WTC11 (cell line): ENCODE results near the gene CENPT. TPM values are rescaled to one million over a fixed set of nuclear protein-coding genes. Genes with fewer than 3 reads are reported as not detected.

Experiments
- ATAC-seq: fragments of 200-7000 bp; cut with Tn5 transposase; 2 replicates; pipeline ENCODE4 v1.10.0; 2021; ENCODE audit warnings: mild to moderate bottlenecking, moderate library complexity
- CTCF ChIA-PET: fragments of 300-600 bp; sonication (Branson Sonifier 250); formaldehyde crosslinking; loops from one replicate; lab custom pipeline; 2021; ENCODE audit warnings: antibody characterized with exemption; lab: Charles Lee
- POLR2A ChIA-PET: fragments of 350-600 bp; sonication (Branson Sonifier 250); formaldehyde crosslinking; loops from one replicate; lab custom pipeline; 2021; ENCODE audit warnings: antibody characterized with exemption; lab: Charles Lee
- DNase-seq: peaks from one replicate; pipeline ENCODE4 v3.0.0; 2021; ENCODE audit warnings: low spot score
- H3K27ac Mint-ChIP-seq: 2 replicates; pipeline ENCODE4 v1.8.0; 2021; ENCODE audit warnings: mixed read lengths
- H3K27me3 Mint-ChIP-seq: 2 replicates; pipeline ENCODE4 v1.8.0; 2021; ENCODE audit warnings: low read depth, mild to moderate bottlenecking, moderate library complexity, mixed read lengths
- H3K36me3 Mint-ChIP-seq: 2 replicates; pipeline ENCODE4 v1.8.0; 2021; ENCODE audit warnings: mixed read lengths
- H3K4me1 Mint-ChIP-seq: 2 replicates; pipeline ENCODE4 v1.8.0; 2022; ENCODE audit warnings: mixed read lengths
- H3K4me3 Mint-ChIP-seq: 2 replicates; pipeline ENCODE4 v1.8.0; 2021; ENCODE audit warnings: mild to moderate bottlenecking, moderate library complexity, mixed read lengths
- H3K9me3 Mint-ChIP-seq: 2 replicates; pipeline ENCODE4 v1.8.0; 2021; ENCODE audit warnings: mixed read lengths
- ATF1 ChIP-seq: sonication (generic); formaldehyde crosslinking; IDR thresholded peaks from 2 replicates; pipeline ENCODE4 v1.8.1; 2023; ENCODE audit warnings: mild to moderate bottlenecking, moderate library complexity, missing genetic modification reagents
- CREB1 ChIP-seq: sonication (generic); formaldehyde crosslinking; IDR thresholded peaks from 2 replicates; pipeline ENCODE4 v1.8.0; 2023; ENCODE audit warnings: mild to moderate bottlenecking, missing genetic modification reagents
- FOXK1 ChIP-seq: sonication (generic); formaldehyde crosslinking; IDR thresholded peaks from 2 replicates; pipeline ENCODE4 v1.8.0; 2022; ENCODE audit warnings: mild to moderate bottlenecking, moderate library complexity, missing genetic modification reagents
- JUN ChIP-seq: sonication (generic); formaldehyde crosslinking; IDR thresholded peaks from 2 replicates; pipeline ENCODE4 v1.8.0; 2023; ENCODE audit warnings: mild to moderate bottlenecking, missing genetic modification reagents
- NFYB ChIP-seq: sonication (generic); formaldehyde crosslinking; conservative IDR thresholded peaks from 2 replicates; pipeline ENCODE4 v1.8.0; 2022; ENCODE audit warnings: low read depth, missing genetic modification reagents
- NR1H2 ChIP-seq: sonication (generic); formaldehyde crosslinking; IDR thresholded peaks from 2 replicates; pipeline ENCODE4 v1.9.0; 2021; ENCODE audit warnings: mild to moderate bottlenecking, moderate library complexity, missing genetic modification reagents
- ZNF121 ChIP-seq: sonication (generic); formaldehyde crosslinking; IDR thresholded peaks from 2 replicates; pipeline ENCODE4 v1.8.0; 2023; ENCODE audit warnings: missing genetic modification reagents
- ZNF232 ChIP-seq: sonication (generic); formaldehyde crosslinking; IDR thresholded peaks from 2 replicates; pipeline ENCODE4 v1.8.0; 2022; ENCODE audit warnings: mild to moderate bottlenecking, missing genetic modification reagents
- ZNF263 ChIP-seq: sonication (generic); formaldehyde crosslinking; IDR thresholded peaks from 2 replicates; pipeline ENCODE4 v1.8.1; 2022; ENCODE audit warnings: low read depth, mild to moderate bottlenecking, moderate library complexity, missing genetic modification reagents
- total RNA-seq: library from RNA; stranded (reverse); gene quantifications from 3 replicates; pipeline ENCODE4 v1.2.3, GENCODE V29; 2021
- TF ChIP-seq, protein P1 (sequence below): sonication (generic); formaldehyde crosslinking; IDR thresholded peaks from 2 replicates; pipeline ENCODE4 v1.8.1; 2022; ENCODE audit warnings: mild to moderate bottlenecking, missing genetic modification reagents, moderate library complexity, borderline replicate concordance
- TF ChIP-seq, protein P2 (sequence below): sonication (generic); formaldehyde crosslinking; IDR thresholded peaks from 2 replicates; pipeline ENCODE4 v1.8.1; 2022; ENCODE audit warnings: low read depth, missing genetic modification reagents, borderline replicate concordance
- TF ChIP-seq, protein P3 (sequence below): fragments of 250-450 bp; sonication (Bioruptor Pico); IDR thresholded peaks from 2 replicates; pipeline ENCODE4 v1.8.0; 2021; ENCODE audit warnings: mild to moderate bottlenecking
- TF ChIP-seq, protein P4 (sequence below): sonication (generic); formaldehyde crosslinking; IDR thresholded peaks from 2 replicates; pipeline ENCODE4 v1.8.0; 2022; ENCODE audit warnings: mild to moderate bottlenecking, missing genetic modification reagents

Gene CENPT
- total RNA-seq, 1 experiment from 2014 or later: 58.3 TPM

DNA sequence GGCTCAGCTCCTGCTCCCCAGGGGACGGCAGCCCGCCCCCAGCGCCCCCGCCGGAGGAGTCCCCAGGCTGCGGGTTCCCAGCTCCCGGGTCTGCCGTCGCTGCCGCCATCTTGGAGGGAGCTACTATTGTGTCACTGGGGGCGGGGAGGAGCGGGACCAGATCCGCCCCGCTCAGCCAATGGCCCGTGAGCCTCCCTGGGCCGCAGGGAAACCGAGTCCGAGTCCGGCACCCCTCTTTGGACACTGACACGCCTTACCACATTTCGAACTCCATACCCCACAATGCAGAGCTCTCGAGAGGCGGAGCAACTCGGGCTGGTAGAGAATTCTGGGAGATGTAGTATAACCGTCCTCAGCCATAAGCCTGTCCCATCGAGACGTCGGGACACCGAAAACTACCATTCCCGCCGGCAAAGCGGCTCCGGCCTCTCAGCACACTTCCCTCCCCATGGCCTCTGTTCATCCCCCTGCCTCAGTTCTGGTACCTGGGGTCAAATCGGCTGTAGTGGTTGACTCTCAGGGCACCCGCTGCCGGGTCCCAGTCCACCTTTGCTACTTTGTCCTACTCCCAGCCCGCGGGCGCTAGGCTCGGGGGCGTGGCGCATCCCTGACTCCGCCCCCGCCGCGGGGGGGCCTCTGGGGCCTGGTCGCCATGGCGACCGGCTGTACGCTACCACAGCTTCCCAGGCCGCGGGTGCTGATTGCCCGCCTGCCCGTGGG lies 40.9 kb downstream of the CENPT start, which contains the start of the genes RANBP10 and TSNAXIP1 (continued):
- no peak for TF ChIP-seq CREB1 (CRISPR knock-in tag)
- TF ChIP-seq ATF1 (CRISPR knock-in tag): no peak
- 0 out of 2 replicates have a peak, but pooled peaks have one; percentile 8 for TF ChIP-seq ZNF263 (CRISPR knock-in tag)

DNA sequence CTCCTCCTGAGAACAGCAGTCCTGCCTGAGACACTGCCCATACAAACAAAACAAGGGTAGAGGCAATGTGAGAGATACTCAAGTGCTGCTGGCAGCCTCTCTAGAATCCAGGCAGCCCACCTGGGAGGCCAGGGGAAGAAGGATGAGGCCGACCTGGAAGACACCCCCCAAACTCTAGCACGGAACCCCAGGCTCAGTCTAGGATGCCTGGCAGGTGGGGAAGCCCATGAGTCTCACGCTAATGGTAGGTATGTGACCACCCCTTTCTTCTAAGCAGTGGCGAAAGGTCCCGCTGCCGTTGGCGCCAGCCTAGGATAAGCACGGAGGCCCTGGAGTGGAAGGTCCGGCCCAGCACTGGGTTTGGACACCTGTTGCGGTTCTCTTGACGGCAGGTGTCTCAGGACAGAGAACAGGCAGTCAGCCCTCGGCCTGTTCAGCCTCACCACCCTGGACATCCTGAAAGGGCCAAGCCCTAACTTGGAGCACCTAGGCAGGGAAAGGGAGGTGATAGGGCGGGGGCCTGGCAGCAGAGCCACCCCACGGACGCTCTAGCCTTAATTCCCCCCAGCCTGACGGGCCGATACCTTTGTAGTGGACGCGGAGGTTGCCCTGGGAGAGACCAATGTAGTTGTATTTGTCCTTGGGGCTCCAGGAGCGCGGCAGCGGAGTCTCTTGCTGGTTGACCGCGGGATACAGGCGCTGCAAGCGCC lies 41.6 kb downstream of the CENPT start:
- no peaks in the 10 kb centered on the region for H3K9me3 Mint-ChIP-seq
- peaks cover 5% of the 10 kb centered on the region for H3K36me3 Mint-ChIP-seq
- H3K4me3 Mint-ChIP-seq: peak overlapping the region; percentile 92
- TF ChIP-seq, protein P1, sequence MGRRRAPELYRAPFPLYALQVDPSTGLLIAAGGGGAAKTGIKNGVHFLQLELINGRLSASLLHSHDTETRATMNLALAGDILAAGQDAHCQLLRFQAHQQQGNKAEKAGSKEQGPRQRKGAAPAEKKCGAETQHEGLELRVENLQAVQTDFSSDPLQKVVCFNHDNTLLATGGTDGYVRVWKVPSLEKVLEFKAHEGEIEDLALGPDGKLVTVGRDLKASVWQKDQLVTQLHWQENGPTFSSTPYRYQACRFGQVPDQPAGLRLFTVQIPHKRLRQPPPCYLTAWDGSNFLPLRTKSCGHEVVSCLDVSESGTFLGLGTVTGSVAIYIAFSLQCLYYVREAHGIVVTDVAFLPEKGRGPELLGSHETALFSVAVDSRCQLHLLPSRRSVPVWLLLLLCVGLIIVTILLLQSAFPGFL (CRISPR knock-in tag): 0 out of 2 replicates have a peak, but pooled peaks have one; percentile 72
- TF ChIP-seq ZNF263 (CRISPR knock-in tag): 0 out of 2 replicates have a peak, but pooled peaks have one; percentile 19
- TF ChIP-seq, protein P2, sequence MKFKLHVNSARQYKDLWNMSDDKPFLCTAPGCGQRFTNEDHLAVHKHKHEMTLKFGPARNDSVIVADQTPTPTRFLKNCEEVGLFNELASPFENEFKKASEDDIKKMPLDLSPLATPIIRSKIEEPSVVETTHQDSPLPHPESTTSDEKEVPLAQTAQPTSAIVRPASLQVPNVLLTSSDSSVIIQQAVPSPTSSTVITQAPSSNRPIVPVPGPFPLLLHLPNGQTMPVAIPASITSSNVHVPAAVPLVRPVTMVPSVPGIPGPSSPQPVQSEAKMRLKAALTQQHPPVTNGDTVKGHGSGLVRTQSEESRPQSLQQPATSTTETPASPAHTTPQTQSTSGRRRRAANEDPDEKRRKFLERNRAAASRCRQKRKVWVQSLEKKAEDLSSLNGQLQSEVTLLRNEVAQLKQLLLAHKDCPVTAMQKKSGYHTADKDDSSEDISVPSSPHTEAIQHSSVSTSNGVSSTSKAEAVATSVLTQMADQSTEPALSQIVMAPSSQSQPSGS: no peak
- TF ChIP-seq, protein P3, sequence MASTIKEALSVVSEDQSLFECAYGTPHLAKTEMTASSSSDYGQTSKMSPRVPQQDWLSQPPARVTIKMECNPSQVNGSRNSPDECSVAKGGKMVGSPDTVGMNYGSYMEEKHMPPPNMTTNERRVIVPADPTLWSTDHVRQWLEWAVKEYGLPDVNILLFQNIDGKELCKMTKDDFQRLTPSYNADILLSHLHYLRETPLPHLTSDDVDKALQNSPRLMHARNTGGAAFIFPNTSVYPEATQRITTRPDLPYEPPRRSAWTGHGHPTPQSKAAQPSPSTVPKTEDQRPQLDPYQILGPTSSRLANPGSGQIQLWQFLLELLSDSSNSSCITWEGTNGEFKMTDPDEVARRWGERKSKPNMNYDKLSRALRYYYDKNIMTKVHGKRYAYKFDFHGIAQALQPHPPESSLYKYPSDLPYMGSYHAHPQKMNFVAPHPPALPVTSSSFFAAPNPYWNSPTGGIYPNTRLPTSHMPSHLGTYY (CRISPR knock-in tag): no peak
- no peaks in the 10 kb centered on the region for H3K27me3 Mint-ChIP-seq
- ATAC-seq: no peak
- POLR2A ChIA-PET: interaction anchor here (0.6 to 1.6 kb wide), 8 partner anchors 8 to 129 kb away, joined by 3 to 11 read pairs (median 3); partner anchors contain the start of gene GFOD2
- no peak for DNase-seq
- H3K4me1 Mint-ChIP-seq: peaks cover 5% of the 10 kb centered on the region
- H3K27ac Mint-ChIP-seq: peak overlapping the region; percentile 72
- CTCF ChIA-PET: interaction anchor here (0.8 to 2.9 kb wide), 26 partner anchors 9 to 521 kb away, joined by 3 to 126 read pairs (median 5); partner anchors contain the start of genes ATP6V0D1, GFOD2, NRN1L and NUTF2

DNA sequence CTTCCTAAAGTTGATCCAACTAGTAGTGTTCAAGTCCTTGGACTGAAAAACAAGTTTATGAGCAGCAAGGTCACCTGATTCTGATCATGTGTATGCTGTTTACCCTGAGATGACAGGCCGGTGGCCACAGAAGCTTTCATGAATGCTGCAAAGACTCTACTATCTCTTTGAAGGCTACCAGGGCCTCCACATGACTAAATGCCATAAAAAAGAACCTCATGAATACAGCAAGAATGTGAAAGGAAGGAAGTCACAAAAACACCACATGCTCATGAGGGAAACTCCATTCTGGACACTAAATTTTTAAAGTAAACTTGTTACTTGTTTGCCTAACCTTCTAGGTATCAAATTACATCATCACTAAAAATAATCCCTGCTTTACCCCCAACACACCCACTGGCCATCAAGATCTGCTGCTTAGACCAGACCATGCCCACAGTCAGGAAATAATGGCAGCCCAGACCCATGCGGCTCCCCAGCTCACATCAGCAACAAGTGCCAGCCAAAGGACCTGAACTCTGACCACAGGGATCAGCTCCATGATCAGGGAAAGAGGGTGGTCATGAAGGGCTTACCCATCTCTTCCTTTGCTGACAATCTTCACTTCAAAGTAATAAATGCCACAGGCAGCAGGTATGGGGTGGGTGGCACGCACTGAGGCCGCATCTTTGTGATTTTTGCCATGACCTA lies 42.5 kb downstream of the CENPT start:
- peaks cover 5% of the 10 kb centered on the region for H3K4me1 Mint-ChIP-seq
- CTCF ChIA-PET: no interaction called here
- H3K27me3 Mint-ChIP-seq: no peaks in the 10 kb centered on the region
- H3K27ac Mint-ChIP-seq: peak overlapping the region; percentile 60
- H3K4me3 Mint-ChIP-seq: peak overlapping the region; percentile 92
- TF ChIP-seq ATF1 (CRISPR knock-in tag) (no peak), JUN (CRISPR knock-in tag) (no peak), ZNF232 (CRISPR knock-in tag) (no peak), ZNF121 (CRISPR knock-in tag) (no peak), NR1H2 (CRISPR knock-in tag) (no peak), FOXK1 (no peak), NFYB (CRISPR knock-in tag) (no peak)
- TF ChIP-seq, protein P4, sequence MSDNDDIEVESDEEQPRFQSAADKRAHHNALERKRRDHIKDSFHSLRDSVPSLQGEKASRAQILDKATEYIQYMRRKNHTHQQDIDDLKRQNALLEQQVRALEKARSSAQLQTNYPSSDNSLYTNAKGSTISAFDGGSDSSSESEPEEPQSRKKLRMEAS (CRISPR knock-in tag): no peak
- TF ChIP-seq, protein P2: no peak
- peaks cover 11% of the 10 kb centered on the region for H3K36me3 Mint-ChIP-seq
- POLR2A ChIA-PET: interaction anchor here (0.6 kb wide), 1 partner anchor 111 kb away, joined by 3 read pairs; no protein-coding TSS in a partner anchor
- H3K9me3 Mint-ChIP-seq: no peaks in the 10 kb centered on the region
- no peak for DNase-seq
- ATAC-seq: no peak
